Liver (tissue), 9 donors: ENCODE results near the gene SPA17. TPM values are rescaled to one million over a fixed set of nuclear protein-coding genes. Genes with fewer than 3 reads are reported as not detected.

Source experiments
- DNase-seq: peaks from one replicate; pipeline ENCODE4 v3.0.0-alpha.2; 2017; ENCODE audit warnings: low spot score
- H3K27ac ChIP-seq, 2 donors: one replicate each; pipeline ENCODE4 v1.7.0; 2013; ENCODE audit warnings: inconsistent platforms in 2 of 2, low read length in 2 of 2, control low read depth in 1 of 2, low read depth in 1 of 2, mild to moderate bottlenecking in 1 of 2
- H3K27me3 ChIP-seq, 4 donors: one replicate each; pipeline versions ENCODE4 v1.6.1 to v1.7.0; 2013; ENCODE audit warnings: low read length in 3 of 4, inconsistent platforms in 1 of 4, mild to moderate bottlenecking in 1 of 4, moderate library complexity in 1 of 4; ENCODE audit not compliant: control insufficient read depth in 4 of 4, insufficient read depth in 4 of 4
- H3K36me3 ChIP-seq, 4 donors: one replicate each; pipeline versions ENCODE4 v1.6.1 to v1.7.0; 2013; ENCODE audit warnings: low read length in 3 of 4, mild to moderate bottlenecking in 3 of 4, low read depth in 1 of 4, moderate library complexity in 1 of 4; ENCODE audit not compliant: control insufficient read depth in 4 of 4, insufficient read depth in 3 of 4
- H3K4me1 ChIP-seq, 4 donors: one replicate each; pipeline versions ENCODE4 v1.6.1 to v1.7.0; 2013; ENCODE audit warnings: low read length in 3 of 4, mild to moderate bottlenecking in 3 of 4, moderate library complexity in 1 of 4; ENCODE audit not compliant: control insufficient read depth in 4 of 4, insufficient read depth in 4 of 4
- H3K4me3 ChIP-seq, 3 donors: one replicate each; pipeline versions ENCODE4 v1.6.1 to v1.7.0; 2013; ENCODE audit warnings: low read length in 3 of 3, control low read depth in 1 of 3, low read depth in 1 of 3, mild to moderate bottlenecking in 1 of 3
- H3K9ac ChIP-seq, 2 donors: one replicate each; pipeline ENCODE4 v1.7.0; 2013; ENCODE audit warnings: low read length in 2 of 2, mild to moderate bottlenecking in 2 of 2, moderate library complexity in 2 of 2, control low read depth in 1 of 2, low read depth in 1 of 2
- H3K9me3 ChIP-seq, 4 donors: one replicate each; pipeline versions ENCODE4 v1.6.1 to v1.7.0; 2013; ENCODE audit warnings: low read length in 3 of 4; ENCODE audit not compliant: control insufficient read depth in 4 of 4
- CTCF ChIP-seq: fragments of 150-350 bp; IDR thresholded peaks from 2 replicates; pipeline ENCODE4 v1.5.1; 2017; ENCODE audit warnings: improper control_type of control experiment, low read depth, low read length; ENCODE audit not compliant: missing input control
- EGR1 ChIP-seq, 2 donors: IDR thresholded peaks; 2 replicates each; pipeline ENCODE4 v1.6.1; 2016 to 2018; ENCODE audit warnings: antibody characterized with exemption in 2 of 2, low read depth in 2 of 2
- FOXA1 ChIP-seq: IDR thresholded peaks from 2 replicates; pipeline ENCODE4 v1.6.1; 2016; ENCODE audit warnings: antibody characterized with exemption
- FOXA2 ChIP-seq: IDR thresholded peaks from 2 replicates; pipeline ENCODE4 v1.6.1; 2016; ENCODE audit warnings: antibody characterized with exemption
- GABPA ChIP-seq, 2 donors: IDR thresholded peaks in 1 of 2; conservative IDR thresholded peaks in 1 of 2; 2 replicates each; pipeline ENCODE4 v1.6.1; 2016; ENCODE audit warnings: antibody characterized with exemption in 2 of 2, mild to moderate bottlenecking in 1 of 2, moderate library complexity in 1 of 2
- HNF4G ChIP-seq: IDR thresholded peaks from 2 replicates; pipeline ENCODE4 v1.6.1; 2016; ENCODE audit warnings: antibody characterized with exemption
- JUND ChIP-seq, 2 donors: IDR thresholded peaks; 2 replicates each; pipeline ENCODE4 v1.6.1; 2016; ENCODE audit warnings: antibody characterized with exemption in 2 of 2
- NR2F2 ChIP-seq: IDR thresholded peaks from 2 replicates; pipeline ENCODE4 v1.6.1; 2016; ENCODE audit warnings: antibody characterized with exemption
- RAD21 ChIP-seq, 2 donors: IDR thresholded peaks; 2 replicates each; pipeline ENCODE4 v1.6.1; 2016; ENCODE audit warnings: antibody characterized with exemption in 2 of 2, mild to moderate bottlenecking in 2 of 2
- TAF1 ChIP-seq: conservative IDR thresholded peaks from 2 replicates; pipeline ENCODE4 v1.6.1; 2016; ENCODE audit warnings: antibody characterized with exemption, mild to moderate bottlenecking
- ZBTB33 ChIP-seq: IDR thresholded peaks from 2 replicates; pipeline ENCODE4 v1.6.1; 2016; ENCODE audit warnings: antibody characterized with exemption
- WGBS: extraction: QIAGEN DNeasy Blood & Tissue Kit; methylation state at CpG from one replicate; pipeline ENCODE4 v1.1.7; 2013; 5-methylcytosine and 5-hydroxymethylcytosine counted together
- polyA plus RNA-seq, 2 donors: library from polyadenylated mRNA; stranded (reverse) in 1 of 2; unstranded in 1 of 2; fragments of 200-250 nt in 1 of 2; fragments of >200 nt in 1 of 2; fragmentation: Nextera tagmentation in 1 of 2; extraction: Ambion mirVana in 1 of 2; gene quantifications; one replicate each; pipeline versions ENCODE4 v1.2.1 to v1.2.3, GENCODE V29; 2013 to 2015
- total RNA-seq, 2 donors: library from RNA; depleted of rRNA; stranded (reverse); fragments of >200 nt; gene quantifications; one replicate each; pipeline ENCODE4 v1.2.3, GENCODE V29; 2014
- TF ChIP-seq, protein P1 (sequence below): IDR thresholded peaks from 2 replicates; pipeline ENCODE4 v1.6.1; 2016; ENCODE audit warnings: antibody characterized with exemption
- TF ChIP-seq, protein P2 (sequence below): IDR thresholded peaks from 2 replicates; pipeline ENCODE4 v1.6.1; 2016; ENCODE audit warnings: antibody characterized with exemption, mild to moderate bottlenecking
- donor health status: healthy.
- donor health status: healthy.
- donor health status: healthy.
- donor health status: healthy.
- donor health status: healthy.

The SPA17 gene
- total and polyA plus RNA-seq, 4 donors, result 0.47 to 3.2 (median 1.9) TPM

DNA sequence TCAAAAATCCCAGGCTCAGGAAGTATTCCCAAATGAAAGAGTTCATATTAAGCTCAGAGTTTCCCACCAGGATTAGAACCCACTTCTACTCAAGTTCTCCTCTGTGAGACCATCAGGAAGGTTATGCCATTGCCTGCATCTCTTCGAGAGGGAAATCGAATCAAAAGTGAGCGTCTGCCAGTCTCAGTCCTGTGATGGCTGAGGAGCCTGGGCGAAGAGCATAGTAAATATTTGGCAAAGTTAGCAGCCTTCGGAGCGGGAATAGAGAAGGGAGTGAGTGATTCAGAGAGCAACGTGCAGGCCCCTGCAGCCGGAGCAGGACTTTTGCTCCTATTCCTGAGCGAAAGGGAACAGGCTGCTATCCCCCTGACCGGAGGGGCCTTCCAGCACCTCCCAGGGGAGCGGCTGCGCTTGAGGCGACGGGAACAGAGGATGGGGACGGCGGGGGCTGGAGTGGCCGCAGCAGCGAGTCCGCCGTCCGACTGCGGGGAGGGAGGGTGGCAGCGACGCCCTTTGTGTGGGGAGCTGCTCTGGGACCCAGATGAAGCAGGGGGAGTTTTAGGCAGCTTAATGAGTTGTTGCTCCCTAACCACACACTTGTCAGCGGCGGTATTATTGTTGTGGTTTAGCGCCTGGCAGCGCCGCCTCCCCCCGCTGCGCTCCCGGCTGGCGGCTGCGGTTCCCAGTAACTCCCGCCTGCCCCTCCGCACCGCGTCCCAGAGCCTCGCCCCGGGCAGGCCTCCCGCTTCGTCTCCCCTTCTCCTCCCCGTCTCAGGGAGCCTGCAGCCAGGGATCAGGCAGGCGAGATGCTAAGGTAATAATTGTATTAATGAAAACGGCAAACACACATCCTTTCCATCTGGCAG, 44.3 kb downstream of the SPA17 start:
- Histone ChIP-seq H3K4me1 (peaks cover 0 to 11% (median 8%) of the 10 kb centered on the region in 4 donors), H3K9ac (no peak overlapping the region), H3K36me3 (no peaks in the 10 kb centered on the region), H3K4me3 (peak overlapping the region in 2 of 3 donors; percentile 14 to 21), H3K9me3 (no peaks in the 10 kb centered on the region), H3K27me3 (peaks cover 0 to 13% (median 2%) of the 10 kb centered on the region in 4 donors), H3K27ac (peak overlapping the region in 1 of 2 donors; percentile 46)
- no peak for TF ChIP-seq FOXA2
- no peak for TF ChIP-seq FOXA1
- no peak for TF ChIP-seq EGR1 (IDR thresholded peaks at IDR 0.05; ENCODE audit: low read depth in 2 of 2)
- TF ChIP-seq, protein P1, sequence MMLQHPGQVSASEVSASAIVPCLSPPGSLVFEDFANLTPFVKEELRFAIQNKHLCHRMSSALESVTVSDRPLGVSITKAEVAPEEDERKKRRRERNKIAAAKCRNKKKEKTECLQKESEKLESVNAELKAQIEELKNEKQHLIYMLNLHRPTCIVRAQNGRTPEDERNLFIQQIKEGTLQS, result no peak
- no peak for TF ChIP-seq CTCF
- no peak for TF ChIP-seq TAF1
- TF ChIP-seq GABPA (IDR thresholded peaks at IDR 0.05 in 1 of 2, conservative IDR thresholded peaks at IDR 0.05 in 1 of 2), result no peak
- TF ChIP-seq NR2F2, result no peak
- TF ChIP-seq ZBTB33, result no peak
- TF ChIP-seq, protein P2, sequence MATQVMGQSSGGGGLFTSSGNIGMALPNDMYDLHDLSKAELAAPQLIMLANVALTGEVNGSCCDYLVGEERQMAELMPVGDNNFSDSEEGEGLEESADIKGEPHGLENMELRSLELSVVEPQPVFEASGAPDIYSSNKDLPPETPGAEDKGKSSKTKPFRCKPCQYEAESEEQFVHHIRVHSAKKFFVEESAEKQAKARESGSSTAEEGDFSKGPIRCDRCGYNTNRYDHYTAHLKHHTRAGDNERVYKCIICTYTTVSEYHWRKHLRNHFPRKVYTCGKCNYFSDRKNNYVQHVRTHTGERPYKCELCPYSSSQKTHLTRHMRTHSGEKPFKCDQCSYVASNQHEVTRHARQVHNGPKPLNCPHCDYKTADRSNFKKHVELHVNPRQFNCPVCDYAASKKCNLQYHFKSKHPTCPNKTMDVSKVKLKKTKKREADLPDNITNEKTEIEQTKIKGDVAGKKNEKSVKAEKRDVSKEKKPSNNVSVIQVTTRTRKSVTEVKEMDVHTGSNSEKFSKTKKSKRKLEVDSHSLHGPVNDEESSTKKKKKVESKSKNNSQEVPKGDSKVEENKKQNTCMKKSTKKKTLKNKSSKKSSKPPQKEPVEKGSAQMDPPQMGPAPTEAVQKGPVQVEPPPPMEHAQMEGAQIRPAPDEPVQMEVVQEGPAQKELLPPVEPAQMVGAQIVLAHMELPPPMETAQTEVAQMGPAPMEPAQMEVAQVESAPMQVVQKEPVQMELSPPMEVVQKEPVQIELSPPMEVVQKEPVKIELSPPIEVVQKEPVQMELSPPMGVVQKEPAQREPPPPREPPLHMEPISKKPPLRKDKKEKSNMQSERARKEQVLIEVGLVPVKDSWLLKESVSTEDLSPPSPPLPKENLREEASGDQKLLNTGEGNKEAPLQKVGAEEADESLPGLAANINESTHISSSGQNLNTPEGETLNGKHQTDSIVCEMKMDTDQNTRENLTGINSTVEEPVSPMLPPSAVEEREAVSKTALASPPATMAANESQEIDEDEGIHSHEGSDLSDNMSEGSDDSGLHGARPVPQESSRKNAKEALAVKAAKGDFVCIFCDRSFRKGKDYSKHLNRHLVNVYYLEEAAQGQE, result no peak
- TF ChIP-seq HNF4G, result no peak
- no peak for DNase-seq
- 2% methylated on average over 45 of the region's 45 CpGs for WGBS

DNA sequence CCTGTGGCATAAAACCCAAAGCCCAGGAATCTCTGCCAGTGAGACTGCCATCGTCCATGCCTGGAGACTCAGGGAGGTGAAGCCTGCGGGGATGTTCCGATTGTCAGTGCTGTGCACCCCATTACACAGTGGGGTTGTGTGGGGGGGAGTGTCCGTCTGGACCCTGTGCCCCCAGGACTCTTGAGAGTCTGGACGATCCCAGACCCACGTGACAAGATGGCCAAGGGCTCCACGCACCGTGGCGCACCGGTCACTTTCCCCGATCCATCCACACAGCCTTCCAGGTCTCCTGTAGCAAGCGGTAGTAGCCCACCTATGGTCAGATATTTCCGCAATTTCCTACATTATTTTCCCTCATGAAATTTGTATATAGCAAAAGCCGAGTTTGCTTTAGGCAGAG, 45.1 kb downstream of the SPA17 start:
- Histone ChIP-seq H3K9me3 (no peaks in the 10 kb centered on the region), H3K27ac (no peak overlapping the region), H3K4me1 (peaks cover 0 to 11% (median 8%) of the 10 kb centered on the region in 4 donors), H3K4me3 (no peak overlapping the region), H3K9ac (no peak overlapping the region), H3K27me3 (peaks cover 0 to 13% (median 2%) of the 10 kb centered on the region in 4 donors), H3K36me3 (no peaks in the 10 kb centered on the region)
- 47% methylated on average over 14 of the region's 14 CpGs for WGBS
- no peak for DNase-seq
- TF ChIP-seq JUND (IDR thresholded peaks at IDR 0.05) (no peak), TAF1 (no peak), RAD21 (IDR thresholded peaks at IDR 0.05) (no peak)
